Prostate gland (tissue), 2 donors: ENCODE results near the gene PCBD2.

Source experiments
- CTCF ChIP-seq, 4 experiments: fragments of 200-600 bp in 2 of 4; fragments of 450-650 bp in 2 of 4; sonication (generic) in 2 of 4; IDR thresholded peaks; 1 replicate in 3 of 4; 2 replicates in 1 of 4; pipeline ENCODE4 v1.5.1; 2016 to 2019; ENCODE audit warnings: antibody characterized with exemption in 4 of 4, mild to moderate bottlenecking in 2 of 4, moderate library complexity in 2 of 4
- POLR2A ChIP-seq: fragments of 450-650 bp; IDR thresholded peaks from one replicate; pipeline ENCODE4 v1.6.1; 2016; ENCODE audit warnings: antibody characterized with exemption, mild to moderate bottlenecking
- POLR2AphosphoS5 ChIP-seq: sonication (generic); formaldehyde crosslinking; IDR thresholded peaks from one replicate; pipeline ENCODE4 v1.6.1; 2017; ENCODE audit warnings: antibody characterized with exemption

- TF ChIP-seq CTCF (IDR thresholded peaks at IDR 0.05), result no peak
- no peak for TF ChIP-seq POLR2AphosphoS5
- TF ChIP-seq POLR2A, result no peak
Measured at GRCh38 chr5:134892926-134893325, 12.0 kb upstream of the PCBD2 start.
